ENCODE data around the gene DCC.

- TF ChIP-seq, protein P1, sequence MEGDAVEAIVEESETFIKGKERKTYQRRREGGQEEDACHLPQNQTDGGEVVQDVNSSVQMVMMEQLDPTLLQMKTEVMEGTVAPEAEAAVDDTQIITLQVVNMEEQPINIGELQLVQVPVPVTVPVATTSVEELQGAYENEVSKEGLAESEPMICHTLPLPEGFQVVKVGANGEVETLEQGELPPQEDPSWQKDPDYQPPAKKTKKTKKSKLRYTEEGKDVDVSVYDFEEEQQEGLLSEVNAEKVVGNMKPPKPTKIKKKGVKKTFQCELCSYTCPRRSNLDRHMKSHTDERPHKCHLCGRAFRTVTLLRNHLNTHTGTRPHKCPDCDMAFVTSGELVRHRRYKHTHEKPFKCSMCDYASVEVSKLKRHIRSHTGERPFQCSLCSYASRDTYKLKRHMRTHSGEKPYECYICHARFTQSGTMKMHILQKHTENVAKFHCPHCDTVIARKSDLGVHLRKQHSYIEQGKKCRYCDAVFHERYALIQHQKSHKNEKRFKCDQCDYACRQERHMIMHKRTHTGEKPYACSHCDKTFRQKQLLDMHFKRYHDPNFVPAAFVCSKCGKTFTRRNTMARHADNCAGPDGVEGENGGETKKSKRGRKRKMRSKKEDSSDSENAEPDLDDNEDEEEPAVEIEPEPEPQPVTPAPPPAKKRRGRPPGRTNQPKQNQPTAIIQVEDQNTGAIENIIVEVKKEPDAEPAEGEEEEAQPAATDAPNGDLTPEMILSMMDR (conservative IDR thresholded peaks at IDR 0.05) = no peak
- TF ChIP-seq EZH2 (IDR thresholded peaks at IDR 0.05; ENCODE audit: low read depth) = no peak
These were observed 28.2 kb downstream of the DCC start for GRCh38 chr18:52367953-52368742.

Data from PC-9 (cell line).